Measurements from ENCODE around the gene ELMO1.

The ELMO1 gene

GRCh38 chr7:37297546-37297945 lies 151.1 kb downstream of the ELMO1 start:
- DNase-seq, result no peak

- no peak for DNase-seq
Observed at GRCh38 chr7:37295401-37295800, 153.3 kb downstream of the ELMO1 start.

GRCh38 chr7:37290731-37291130 lies 157.9 kb downstream of the ELMO1 start:
- DNase-seq, result no peak

- DNase-seq, result no peak
Observed at GRCh38 chr7:37289781-37290180, 158.9 kb downstream of the ELMO1 start.

DNA sequence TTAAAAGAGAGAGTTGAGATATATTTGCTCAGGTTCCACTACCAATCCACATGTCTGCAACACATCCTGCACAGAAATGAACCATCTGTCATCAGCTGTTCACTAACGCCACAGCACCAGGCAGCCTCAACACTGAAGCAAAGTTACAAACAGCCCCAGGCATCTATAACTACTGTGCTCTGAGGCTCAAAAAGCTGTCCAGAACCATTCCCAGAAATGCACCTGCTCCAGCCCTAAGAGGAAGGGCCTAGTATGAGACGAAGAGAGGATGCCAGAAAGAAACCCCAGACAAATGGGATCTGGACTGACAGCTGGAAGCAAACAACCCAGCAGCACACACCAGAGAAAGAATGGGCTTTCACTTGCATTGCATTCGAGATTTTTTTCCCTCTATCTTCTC lies 159.3 kb downstream of the ELMO1 start:
- no peak for DNase-seq

DNA sequence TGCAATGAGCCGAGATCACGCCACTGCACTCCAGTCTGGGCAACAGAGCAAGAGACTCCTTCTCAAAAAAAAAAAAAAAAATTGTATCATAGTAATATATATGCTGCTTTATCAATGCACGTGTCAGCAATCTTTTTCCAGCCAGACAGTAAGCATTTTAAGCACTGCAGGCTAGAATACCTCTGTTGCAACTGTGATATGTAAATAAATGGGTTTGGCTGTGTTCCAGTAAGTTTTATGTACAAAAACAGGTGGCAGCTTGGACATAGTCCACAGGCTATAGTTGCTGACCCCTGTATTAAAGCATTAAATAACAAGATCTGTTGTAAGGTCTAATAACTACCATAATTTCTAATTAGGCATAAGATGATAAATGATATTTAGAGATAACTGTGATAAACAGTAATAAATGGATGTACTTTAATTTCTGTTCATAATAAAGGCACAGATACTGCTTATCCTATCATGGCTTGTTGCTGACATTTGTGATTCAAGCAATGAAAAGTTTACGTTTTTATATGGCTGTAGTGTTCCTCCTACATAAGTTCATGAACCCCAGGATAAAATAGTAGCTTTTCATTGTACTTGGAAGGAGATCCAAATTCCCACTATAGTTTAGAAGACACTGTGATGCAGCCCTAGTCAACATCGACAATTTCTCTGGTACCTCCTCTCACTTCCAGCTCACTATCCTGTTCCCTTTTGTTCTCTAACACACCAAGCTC lies 161.4 kb downstream of the ELMO1 start:
- no peak for DNase-seq

DNA sequence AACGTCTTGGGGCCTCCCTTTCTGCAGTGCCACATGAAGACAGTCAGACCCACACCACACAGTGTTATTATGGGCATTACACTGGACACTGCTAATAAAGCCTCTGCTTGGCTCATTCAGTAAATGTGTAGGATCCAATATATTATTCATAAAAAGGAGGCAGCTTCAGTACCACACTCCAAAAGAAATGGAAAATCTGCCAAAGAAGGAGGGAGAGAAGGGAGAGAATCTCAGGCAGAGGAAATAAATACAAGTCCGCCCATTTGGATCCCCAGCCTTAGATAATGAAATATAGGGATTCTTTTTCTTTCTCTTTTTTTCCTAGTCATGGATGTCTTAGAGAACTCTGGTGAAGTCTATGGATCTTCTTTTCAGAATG lies 162.2 kb downstream of the ELMO1 start:
- no peak for DNase-seq

DNA sequence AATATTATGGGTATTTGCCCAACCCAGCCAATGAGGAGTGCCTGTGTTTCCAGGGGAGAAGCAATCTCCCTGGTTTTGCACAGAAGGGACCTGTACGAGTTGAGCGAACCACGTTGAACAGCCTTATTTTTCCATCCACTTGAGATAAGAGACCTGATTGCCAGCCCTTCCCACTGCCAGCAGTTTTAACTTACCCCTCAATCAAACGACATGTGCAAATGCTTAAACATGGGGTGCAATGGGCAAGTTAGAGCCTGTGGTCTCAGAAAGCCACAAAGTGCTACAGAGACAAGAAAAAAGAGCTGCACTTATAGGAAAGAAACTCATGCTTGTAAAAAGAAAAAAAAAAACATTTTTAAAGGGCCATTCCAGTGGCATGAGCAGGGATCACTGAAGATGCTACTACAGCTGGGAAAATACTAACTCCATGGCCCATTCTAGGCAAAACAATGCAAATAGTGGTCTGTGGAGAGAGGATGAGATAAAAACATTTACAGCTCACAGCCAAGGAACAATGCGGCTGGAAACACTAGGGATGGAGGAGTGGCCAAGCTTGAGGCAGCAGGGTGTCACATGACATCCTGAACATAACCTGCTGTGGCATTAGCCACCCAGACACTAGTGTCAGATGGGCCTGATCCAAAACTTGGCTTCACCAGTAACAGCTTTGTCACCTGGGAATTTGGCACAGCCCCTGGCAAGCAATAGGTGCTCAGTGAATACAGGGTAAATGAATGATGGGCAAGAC lies 162.8 kb downstream of the ELMO1 start:
- peak; percentile 14 for DNase-seq

DNA sequence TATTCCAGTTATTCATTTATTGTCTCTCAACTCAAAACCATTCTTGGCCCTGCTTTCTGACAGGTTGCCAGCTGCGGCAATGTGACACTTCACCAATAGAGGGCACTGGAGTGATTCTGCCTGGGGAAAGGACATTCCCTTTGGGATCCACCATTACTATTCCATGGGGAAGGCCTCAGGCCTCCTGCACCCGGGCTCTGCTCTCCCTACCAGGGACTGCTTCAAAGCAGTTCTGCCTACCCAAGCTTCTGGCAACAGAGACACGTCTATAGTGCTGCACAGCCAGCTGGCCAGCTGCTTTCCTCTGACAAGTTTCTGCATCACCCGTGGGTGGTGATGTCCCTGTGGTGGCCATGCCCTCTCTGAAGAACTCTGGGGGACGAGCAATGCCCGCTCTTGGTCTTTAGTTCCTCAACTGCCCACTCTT lies 163.8 kb downstream of the ELMO1 start:
- DNase-seq, result peak; percentile 37

- DNase-seq, result no peak
Observed at GRCh38 chr7:37284285-37284684, 164.4 kb downstream of the ELMO1 start.

DNA sequence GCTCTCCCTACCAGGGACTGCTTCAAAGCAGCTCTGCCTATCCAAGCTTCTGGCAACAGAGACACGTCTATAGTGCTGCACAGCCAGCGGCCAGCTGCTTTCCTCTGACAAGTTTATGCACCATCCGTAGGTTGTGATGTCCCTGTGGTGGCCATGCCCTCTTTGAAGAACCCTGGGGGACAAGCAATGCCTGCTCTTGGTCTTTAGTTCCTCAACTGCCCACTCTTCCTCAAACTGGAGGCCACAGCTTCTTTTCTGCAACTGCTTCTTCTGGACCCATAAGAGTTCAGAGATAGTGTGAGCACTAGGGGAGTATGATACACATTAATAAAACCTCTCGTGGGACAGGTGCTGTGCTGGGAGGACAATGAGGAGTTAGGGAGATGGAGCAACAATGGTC lies 164.9 kb downstream of the ELMO1 start:
- DNase-seq, result no peak

DNA sequence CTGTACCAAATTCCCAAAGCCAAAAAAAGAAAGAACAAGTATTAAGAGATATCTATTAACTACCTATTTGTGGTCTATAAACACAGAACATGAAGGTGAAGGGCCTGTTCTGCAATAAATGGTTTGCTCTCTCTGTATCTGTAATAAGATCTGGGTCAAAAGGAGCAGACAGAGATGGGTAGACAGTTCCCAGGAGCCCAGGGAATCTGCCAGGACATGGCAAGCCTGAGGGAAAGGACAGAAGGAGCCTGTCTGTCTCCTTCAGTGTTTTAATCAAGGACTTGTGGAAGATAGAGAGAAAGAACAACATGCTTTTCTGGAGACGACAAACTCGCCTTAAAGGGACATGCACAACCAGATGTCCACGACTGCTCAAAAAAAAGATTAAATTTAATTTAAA lies 165.7 kb downstream of the ELMO1 start:
- no peak for DNase-seq

- DNase-seq, result no peak
Observed at GRCh38 chr7:37282093-37282444, 166.6 kb downstream of the ELMO1 start.

DNA sequence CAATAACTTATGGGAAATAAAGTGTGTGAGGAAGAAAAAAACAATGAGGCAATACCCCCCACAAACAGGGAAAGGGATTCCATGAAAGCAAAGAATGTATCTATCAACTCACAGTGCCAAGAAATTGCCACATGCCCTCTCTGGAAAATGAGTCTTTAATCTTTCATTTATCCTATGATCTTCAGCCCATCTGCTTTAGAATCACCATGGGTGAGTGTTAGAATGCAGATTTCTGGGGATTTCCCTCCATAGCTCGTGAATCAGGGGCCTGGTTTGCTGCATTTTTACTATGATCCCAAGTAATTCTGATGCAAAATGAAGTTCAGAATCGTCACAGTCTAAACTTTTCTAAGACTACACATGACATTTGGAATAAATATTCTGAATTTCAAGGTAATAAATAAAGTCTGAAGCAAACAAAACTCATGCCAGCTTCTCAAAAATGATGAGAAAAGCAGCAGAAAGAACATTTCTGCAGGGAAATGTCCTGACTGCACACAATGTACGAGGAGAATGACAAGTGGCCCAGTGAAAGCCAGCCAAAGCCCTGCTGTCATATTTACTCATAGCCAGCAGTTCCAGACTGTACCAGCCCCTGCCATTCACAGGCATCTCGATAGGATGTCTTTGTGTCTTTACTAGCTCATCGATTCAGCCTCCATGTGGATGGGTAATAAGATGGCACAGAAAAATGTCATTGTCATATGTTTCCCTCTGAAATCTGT lies 167.1 kb downstream of the ELMO1 start:
- DNase-seq, result no peak

- DNase-seq, result no peak
Observed at GRCh38 chr7:37277513-37277912, 171.2 kb downstream of the ELMO1 start.

DNA sequence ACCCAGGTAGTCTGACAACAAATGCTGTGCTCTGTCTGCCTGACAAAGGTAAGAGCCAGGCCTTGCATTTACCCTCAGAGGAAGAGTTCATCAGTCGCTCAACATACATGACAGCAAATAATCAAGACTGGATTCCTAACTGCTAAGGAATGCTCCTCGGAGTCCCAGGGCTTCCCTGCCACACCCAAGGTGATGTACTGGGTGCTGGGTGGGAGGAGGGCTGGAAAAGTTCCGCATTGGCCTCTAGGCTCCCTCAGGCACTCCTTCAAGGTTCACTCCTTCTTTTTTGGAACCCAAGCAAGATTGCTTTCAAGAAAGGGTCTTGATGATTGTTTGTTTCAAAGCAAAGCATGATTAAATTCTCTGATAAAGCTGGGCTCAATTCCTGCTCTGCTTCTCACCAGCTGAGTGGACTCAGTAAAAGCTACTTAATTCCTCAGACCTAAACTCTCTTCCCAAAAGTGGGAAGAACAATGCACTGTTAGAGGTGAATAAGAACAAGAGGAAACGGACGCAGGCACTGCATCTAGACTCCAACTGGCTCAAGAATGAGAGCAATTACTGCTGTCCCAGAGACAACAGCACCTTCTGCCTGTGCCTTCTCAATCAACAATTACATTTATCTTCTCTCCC lies 173.5 kb downstream of the ELMO1 start:
- DNase-seq, result no peak

DNA sequence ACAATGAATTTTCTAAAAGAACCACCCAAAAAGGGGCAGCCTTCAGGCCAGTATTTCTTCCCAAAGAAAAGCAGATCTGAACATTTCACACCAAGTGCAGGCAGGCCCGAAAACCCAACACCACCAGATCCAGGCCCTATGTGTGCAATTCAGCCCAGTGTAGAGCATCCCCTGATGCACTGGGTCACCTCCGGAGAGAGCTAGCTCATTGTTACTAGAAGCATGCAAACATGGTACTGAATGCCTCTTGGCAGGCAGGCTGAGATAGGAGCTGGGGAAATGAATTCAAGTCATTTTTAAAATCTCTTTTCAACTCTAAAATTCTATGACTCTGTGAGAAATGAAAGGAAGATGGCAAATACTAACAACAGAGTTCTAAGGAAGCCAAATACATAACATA lies 174.8 kb downstream of the ELMO1 start:
- DNase-seq, result no peak

- DNase-seq, result no peak
Observed at GRCh38 chr7:37269711-37270508, 178.8 kb downstream of the ELMO1 start.

- DNase-seq, result no peak
Observed at GRCh38 chr7:37267251-37267650, 181.4 kb downstream of the ELMO1 start.

- DNase-seq, result no peak
Observed at GRCh38 chr7:37265876-37266275, 182.8 kb downstream of the ELMO1 start.

GRCh38 chr7:37265006-37265405 lies 183.7 kb downstream of the ELMO1 start:
- no peak for DNase-seq

DNA sequence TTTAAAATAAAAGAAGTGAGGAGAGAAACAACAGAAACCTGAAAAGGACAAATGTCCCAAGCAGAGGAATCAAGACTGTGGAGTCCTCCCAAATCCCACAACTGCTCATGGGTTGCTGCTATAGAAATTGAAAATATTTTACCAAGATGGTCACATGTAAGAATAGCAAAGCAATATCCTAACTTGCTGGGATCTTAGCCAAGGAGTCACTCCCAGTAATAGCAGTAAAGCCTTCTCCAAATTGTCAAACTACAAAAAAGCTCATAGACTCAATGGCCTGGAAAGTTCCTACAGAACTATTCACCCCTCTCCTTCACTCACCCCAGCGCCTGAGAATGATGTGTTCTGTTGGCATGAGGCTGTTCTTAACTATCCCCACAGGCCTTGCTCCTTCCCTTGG lies 186.5 kb downstream of the ELMO1 start:
- no peak for DNase-seq

Measured in CD4-positive, alpha-beta T cell treated with Interleukin-4 for 4 hours (primary cell).